Astrocyte of the cerebellum (primary cell): ENCODE data around the gene FAM20B.
A peak's percentile ranks its signal among the peaks of the same experiment; 100 is the strongest.
"Not testable (repeated sequence)": the region's sequence is repeated elsewhere in the genome, so short reads cannot be mapped to it uniquely, and the experiment has no call there.

ENCODE experiments used
- DNase-seq: peaks from one replicate; pipeline ENCODE4 v3.0.0-alpha.2; 2011; ENCODE audit warnings: low read depth
- H3K4me3 ChIP-seq: 2 replicates; pipeline ENCODE4 v1.5.1; 2011; ENCODE audit warnings: mild to moderate bottlenecking, low read depth, low read length, moderate library complexity
- in situ Hi-C: cut with HindIII; loops from 2 replicates; pipeline ENCODE4 v1.10.0; 2017; ENCODE audit warnings: low sequenced_read_pairs
- TF ChIP-seq, protein P1 (sequence below): IDR thresholded peaks from 2 replicates; pipeline ENCODE4 v1.5.1; 2012; ENCODE audit warnings: low read length, low read depth, moderate library complexity, mild to moderate bottlenecking; ENCODE audit errors: missing control alignments

The FAM20B gene

DNA sequence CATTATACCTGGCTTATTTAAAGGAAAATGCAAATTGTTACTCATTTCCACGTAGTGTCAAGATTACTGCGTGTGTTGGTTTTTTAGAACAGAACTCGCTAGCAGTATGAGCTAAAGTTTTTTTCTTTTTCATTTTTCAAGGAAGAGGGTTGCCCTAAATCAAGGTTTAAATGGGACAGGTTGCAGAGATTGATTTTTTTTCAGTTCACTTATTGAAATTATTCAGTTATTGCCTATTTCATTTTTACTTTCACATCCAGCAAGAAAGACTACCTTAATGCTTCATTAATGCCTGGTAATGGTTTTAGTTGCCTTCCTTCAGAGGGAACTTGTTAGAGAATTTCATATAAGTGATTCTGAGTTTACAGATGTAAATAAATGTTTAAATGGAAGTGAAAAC lies 5.6 kb downstream of the FAM20B start:
- in situ Hi-C loops, result no loop called here
- no peak for DNase-seq
- TF ChIP-seq, protein P1, sequence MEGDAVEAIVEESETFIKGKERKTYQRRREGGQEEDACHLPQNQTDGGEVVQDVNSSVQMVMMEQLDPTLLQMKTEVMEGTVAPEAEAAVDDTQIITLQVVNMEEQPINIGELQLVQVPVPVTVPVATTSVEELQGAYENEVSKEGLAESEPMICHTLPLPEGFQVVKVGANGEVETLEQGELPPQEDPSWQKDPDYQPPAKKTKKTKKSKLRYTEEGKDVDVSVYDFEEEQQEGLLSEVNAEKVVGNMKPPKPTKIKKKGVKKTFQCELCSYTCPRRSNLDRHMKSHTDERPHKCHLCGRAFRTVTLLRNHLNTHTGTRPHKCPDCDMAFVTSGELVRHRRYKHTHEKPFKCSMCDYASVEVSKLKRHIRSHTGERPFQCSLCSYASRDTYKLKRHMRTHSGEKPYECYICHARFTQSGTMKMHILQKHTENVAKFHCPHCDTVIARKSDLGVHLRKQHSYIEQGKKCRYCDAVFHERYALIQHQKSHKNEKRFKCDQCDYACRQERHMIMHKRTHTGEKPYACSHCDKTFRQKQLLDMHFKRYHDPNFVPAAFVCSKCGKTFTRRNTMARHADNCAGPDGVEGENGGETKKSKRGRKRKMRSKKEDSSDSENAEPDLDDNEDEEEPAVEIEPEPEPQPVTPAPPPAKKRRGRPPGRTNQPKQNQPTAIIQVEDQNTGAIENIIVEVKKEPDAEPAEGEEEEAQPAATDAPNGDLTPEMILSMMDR, result no peak
- no peak overlapping the region for H3K4me3 ChIP-seq

DNA sequence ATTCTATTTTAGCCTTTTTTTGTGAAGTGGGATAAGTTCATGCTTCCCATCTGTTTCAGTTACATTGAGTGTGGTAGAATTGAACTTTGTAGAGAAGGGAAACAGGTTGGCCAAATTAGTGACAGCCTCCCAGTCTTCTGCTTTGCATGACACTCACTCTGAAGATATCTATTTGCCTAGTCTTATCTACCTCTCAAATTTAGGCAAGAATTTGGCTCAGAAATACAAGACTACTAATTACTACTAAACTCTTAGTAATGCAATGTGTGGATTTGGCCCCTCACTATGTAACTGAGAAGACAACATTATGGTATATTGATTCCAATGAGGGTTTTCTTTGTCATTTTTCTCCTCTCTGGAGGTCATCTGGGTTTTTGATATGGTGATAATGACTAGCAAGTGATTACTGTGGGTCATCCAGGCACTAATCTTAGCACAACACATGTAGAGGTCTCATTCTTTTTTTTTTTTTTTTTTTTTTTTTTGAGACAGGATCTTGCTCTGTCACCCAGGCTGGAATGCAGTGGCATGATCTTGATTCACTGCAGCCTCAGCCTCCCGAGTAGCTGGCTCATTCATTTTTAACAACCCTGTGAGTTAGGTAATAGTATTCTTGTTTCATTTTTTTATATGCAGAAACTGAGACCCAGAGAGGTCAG lies 6.3 kb downstream of the FAM20B start:
- H3K4me3 ChIP-seq, result no peak overlapping the region
- no peak for DNase-seq
- in situ Hi-C loops, result no loop called here
- TF ChIP-seq, protein P1, result no peak

DNA sequence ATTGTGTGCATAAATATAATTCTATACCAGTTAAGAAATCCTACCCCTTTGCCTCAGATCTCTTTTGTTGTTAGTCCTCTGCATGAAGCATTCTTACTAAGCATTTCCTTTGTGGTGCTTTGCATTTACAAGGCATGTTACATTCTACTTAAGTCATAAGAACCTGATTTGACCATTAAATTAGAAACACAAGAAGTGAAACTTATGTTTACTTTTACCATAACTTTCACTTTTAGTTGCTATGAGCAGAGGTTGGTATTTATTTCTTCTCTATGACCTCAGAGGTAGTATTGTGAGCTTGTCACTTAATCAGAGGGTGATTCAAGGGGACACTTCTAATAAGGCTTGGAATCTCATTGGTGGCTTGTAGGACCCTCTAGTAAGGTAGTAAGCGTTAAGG lies 9.0 kb downstream of the FAM20B start:
- H3K4me3 ChIP-seq, result no peak overlapping the region
- peak; percentile 54 for DNase-seq
- in situ Hi-C loops, result no loop called here
- TF ChIP-seq, protein P1, result no peak

DNA sequence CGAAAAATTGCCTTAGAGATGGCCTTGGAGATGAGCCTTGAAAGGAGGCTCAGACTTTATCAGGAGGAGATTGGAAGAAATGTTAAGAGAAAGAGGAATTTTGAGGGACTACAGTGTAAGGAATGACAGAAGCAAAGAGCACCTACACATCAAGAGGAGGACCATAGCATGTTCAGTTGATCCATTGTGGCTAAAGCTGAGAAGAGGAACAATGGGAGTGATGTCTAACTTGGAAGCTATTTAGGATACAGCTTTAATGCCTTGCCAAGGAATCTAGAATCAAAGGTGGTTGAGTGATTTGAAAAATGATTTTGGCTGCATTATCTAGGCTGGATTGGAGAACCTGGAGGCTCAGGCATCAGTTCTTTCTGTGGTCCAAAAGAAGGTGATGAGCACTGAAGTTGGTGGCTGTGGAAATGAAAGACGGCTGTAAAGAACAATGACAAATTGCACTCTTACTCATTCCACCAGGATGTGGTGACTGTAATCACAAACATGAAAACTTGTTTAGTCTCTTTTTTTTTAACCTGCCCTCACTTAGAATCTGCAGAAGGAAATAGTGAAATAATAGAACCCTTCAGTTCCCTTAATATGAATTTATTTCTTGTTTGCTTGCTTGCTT lies 11.3 kb downstream of the FAM20B start:
- TF ChIP-seq, protein P1, result no peak
- no peak overlapping the region for H3K4me3 ChIP-seq
- in situ Hi-C loops, result no loop called here
- DNase-seq, result no peak

DNA sequence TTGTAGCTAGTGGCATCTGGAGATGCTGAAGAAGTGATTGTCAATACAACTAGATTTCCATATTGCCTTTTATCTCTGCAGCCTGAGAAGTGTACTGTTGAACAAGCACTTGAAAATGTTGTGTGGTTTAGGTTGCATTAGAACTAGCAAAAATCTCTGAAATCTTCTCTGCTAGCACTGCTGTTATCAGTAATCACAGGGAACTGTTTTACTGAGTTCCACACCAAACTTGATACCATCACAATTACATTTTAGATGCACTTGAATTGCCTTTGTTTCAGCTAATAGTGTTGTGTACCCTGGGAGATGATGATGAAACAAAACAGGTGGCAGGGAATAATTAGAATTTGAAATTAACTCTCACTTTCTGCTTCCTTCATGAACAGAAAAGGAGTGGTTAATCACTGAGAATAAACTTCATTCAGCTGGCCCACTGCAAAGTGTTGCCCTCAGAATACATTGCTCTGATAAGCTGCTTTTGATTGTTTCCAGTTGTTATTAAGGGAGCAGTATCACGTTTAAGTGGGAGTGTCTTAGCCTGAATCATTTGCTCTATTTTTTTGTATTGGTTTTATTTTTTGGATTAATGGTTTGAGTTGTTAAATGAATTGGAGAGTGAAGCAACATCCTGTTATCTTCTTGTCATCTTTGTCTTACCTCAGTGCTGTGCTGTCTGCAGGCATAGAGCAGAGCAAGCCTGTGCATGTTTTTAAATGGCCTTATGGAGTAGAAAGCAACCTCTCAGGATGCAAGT lies 13.0 kb downstream of the FAM20B start:
- no peak overlapping the region for H3K4me3 ChIP-seq
- in situ Hi-C loops, result no loop called here
- no peak for DNase-seq
- TF ChIP-seq, protein P1, result no peak

DNA sequence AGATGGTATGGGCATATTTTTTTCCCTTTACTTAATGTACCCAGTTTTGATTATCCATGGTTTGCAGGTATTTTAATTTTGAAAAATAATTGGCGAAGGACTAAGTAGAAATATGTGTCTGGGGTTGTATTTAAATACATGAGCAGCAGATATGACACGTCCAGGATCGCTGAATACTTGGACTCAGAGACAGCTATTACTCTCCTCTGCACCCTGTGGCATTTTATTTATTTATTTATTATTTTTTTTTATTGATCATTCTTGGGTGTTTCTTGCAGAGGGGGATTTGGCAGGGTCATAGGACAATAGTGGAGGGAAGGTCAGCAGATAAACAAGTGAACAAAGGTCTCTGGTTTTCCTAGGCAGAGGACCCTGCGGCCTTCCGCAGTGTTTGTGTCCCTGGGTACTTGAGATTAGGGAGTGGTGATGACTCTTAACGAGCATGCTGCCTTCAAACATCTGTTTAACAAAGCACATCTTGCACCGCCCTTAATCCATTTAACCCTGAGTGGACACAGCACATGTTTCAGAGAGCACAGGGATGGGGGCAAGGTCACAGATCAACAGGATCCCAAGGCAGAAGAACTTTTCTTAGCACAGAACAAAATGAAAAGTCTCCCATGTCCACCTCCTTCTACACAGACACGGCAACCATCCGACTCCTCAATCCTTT lies 13.9 kb downstream of the FAM20B start:
- H3K4me3 ChIP-seq, DNase-seq, in situ Hi-C loops: not testable (repeated sequence)

DNA sequence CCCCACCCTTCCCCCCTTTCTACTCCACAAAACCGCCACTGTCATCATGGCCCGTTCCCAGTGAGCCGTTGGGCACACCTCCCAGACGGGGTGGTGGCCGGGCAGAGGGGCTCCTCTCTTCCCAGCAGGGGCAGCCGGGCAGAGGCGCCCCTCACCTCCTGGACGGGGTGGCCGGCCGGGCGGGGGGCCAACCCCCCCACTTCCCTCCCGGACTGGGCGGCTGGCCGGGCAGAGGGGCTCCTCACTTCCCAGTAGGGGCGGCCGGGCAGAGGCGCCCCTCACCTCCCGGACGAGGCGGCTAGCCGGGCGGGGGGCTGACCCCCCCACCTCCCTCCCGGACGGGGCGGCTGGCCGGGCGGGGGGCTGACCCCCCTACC lies 14.5 kb downstream of the FAM20B start:
- DNase-seq, H3K4me3 ChIP-seq, in situ Hi-C loops: not testable (repeated sequence)
